ENCODE results near the gene DNAH11. TPM values are rescaled to one million over a fixed set of nuclear protein-coding genes. Genes with fewer than 3 reads are reported as not detected.
"Not testable (repeated sequence)": the region's sequence is repeated elsewhere in the genome, so short reads cannot be mapped to it uniquely, and the experiment has no call there.

The DNAH11 gene
- total RNA-seq, 1 experiment from 2014 or later = 1.6 TPM

GRCh38 chr7:21533646-21534045, 9.2 kb upstream of the DNAH11 start:
- ATAC-seq; POLR2A ChIA-PET (ENCODE audit: unreplicated experiment): not testable (repeated sequence)

GRCh38 chr7:21536445-21537118, 6.3 kb upstream of the DNAH11 start:
- H3K9ac ChIP-seq (ENCODE audit: low read length); H3F3A ChIP-seq (ENCODE audit: low read length, unreplicated experiment); H3K79me2 ChIP-seq (ENCODE audit: low read length); H3K9me2 ChIP-seq (replicated peaks; ENCODE audit: low read length); ATAC-seq; intact Hi-C loops (cut with micrococcal nuclease); CTCF ChIA-PET; H4K20me1 ChIP-seq (ENCODE audit: low read length); DNase-seq; H2AFZ ChIP-seq (ENCODE audit: low read length); BruUV-seq (replicated peaks); H3K36me3 ChIP-seq (ENCODE audit: low read depth, low read length); H3K4me1 ChIP-seq (ENCODE audit: insufficient read depth, low read length); POLR2A ChIA-PET (ENCODE audit: unreplicated experiment); H3K4me2 ChIP-seq (ENCODE audit: low read length); H3K4me3 ChIP-seq (ENCODE audit: low read length); H3K9me3 ChIP-seq (ENCODE audit: low read length); H3K27ac ChIP-seq (ENCODE audit: low read length): not testable (repeated sequence)
- peaks cover 19% of the 10 kb centered on the region for H3K27me3 ChIP-seq (ENCODE audit: low read length)

More at GRCh38 chr7:21533646-21534045, 9.2 kb upstream of the DNAH11 start:
- H3K4me2 ChIP-seq (ENCODE audit: low read length); BruUV-seq (replicated peaks); H3K4me3 ChIP-seq (ENCODE audit: low read length); H3K27ac ChIP-seq (ENCODE audit: low read length); H3K79me2 ChIP-seq (ENCODE audit: low read length); H3K4me1 ChIP-seq (ENCODE audit: insufficient read depth, low read length); H3K9me3 ChIP-seq (ENCODE audit: low read length); H2AFZ ChIP-seq (ENCODE audit: low read length); intact Hi-C loops (cut with micrococcal nuclease); H3K36me3 ChIP-seq (ENCODE audit: low read depth, low read length); H3F3A ChIP-seq (ENCODE audit: low read length, unreplicated experiment); H3K27me3 ChIP-seq (ENCODE audit: low read length); H3K9me2 ChIP-seq (replicated peaks; ENCODE audit: low read length); DNase-seq; H3K9ac ChIP-seq (ENCODE audit: low read length); H4K20me1 ChIP-seq (ENCODE audit: low read length): not testable (repeated sequence)
- CTCF ChIA-PET = interaction anchor here (0.7 kb wide), 1 partner anchor 488 kb away, joined by 3 read pairs; no protein-coding TSS in a partner anchor

DNA sequence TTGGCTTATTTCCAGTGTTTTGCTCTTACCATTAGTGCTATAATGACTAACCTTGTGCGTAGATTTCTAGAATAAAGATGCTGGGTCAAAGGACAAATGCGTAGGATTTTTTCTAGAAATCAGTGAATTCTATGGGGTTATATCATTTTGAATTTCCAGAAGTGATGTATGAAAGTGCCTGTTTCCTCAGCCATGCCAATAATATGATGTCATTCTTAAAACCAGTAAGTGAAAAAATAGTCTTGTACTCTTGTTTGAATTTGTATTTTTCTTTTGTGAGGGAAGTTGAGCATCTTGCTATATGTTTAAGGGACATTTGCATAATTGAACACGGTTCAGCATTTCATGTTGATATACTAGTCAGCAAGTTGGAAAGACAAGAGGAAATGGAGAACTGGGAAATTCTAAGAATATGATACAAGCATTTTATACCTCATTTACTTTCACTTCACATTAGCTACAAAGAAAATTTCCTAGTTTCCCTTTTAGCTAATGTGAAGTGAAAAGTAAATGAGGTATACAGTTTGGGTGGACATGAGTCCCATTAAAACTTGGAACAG, 3.8 kb upstream of the DNAH11 start:
- H3K9me2 ChIP-seq (replicated peaks; ENCODE audit: low read length) = no peaks in the 10 kb centered on the region
- intact Hi-C loops (cut with micrococcal nuclease) = no loop called here
- no peaks in the 10 kb centered on the region for H4K20me1 ChIP-seq (ENCODE audit: low read length)
- H3K9me3 ChIP-seq (ENCODE audit: low read length) = no peaks in the 10 kb centered on the region
- no peak overlapping the region for H2AFZ ChIP-seq (ENCODE audit: low read length)
- H3K27ac ChIP-seq (ENCODE audit: low read length) = no peak overlapping the region
- ChIA-PET CTCF (no interaction called here), POLR2A (ENCODE audit: unreplicated experiment) (no interaction called here)
- BruUV-seq (replicated peaks) = no TSS peak
- H3K36me3 ChIP-seq (ENCODE audit: low read depth, low read length) = no peaks in the 10 kb centered on the region
- no peaks in the 10 kb centered on the region for H3K79me2 ChIP-seq (ENCODE audit: low read length)
- no peak for ATAC-seq
- H3K27me3 ChIP-seq (ENCODE audit: low read length) = peaks cover 43% of the 10 kb centered on the region
- no peak for TF ChIP-seq EZH2phosphoT487 (IDR thresholded peaks at IDR 0.05; ENCODE audit: borderline replicate concordance, low read length)
- TF ChIP-seq EZH2 (IDR thresholded peaks at IDR 0.05; ENCODE audit: low read length, unreplicated experiment) = no peak
- TF ChIP-seq CTCF (conservative IDR thresholded peaks at IDR 0.05; ENCODE audit: low read depth, low read length) = no peak
- H3K9ac ChIP-seq (ENCODE audit: low read length) = no peak overlapping the region
- H3K4me2 ChIP-seq (ENCODE audit: low read length) = no peak overlapping the region
- H3K4me3 ChIP-seq (ENCODE audit: low read length) = no peak overlapping the region
- no peak for DNase-seq
- 0 out of 2 replicates have a peak, but pooled peaks cover 6% of the 10 kb centered on the region for H3K4me1 ChIP-seq (ENCODE audit: insufficient read depth, low read length)
- no peaks in the 10 kb centered on the region for H3F3A ChIP-seq (ENCODE audit: low read length, unreplicated experiment)

All from PC-3 (cell line).